ENCODE results near the gene CELSR1.

- no peak for TF ChIP-seq ZFP3 (CRISPR knock-in tag; IDR thresholded peaks at IDR 0.05)
- TF ChIP-seq, protein P1, sequence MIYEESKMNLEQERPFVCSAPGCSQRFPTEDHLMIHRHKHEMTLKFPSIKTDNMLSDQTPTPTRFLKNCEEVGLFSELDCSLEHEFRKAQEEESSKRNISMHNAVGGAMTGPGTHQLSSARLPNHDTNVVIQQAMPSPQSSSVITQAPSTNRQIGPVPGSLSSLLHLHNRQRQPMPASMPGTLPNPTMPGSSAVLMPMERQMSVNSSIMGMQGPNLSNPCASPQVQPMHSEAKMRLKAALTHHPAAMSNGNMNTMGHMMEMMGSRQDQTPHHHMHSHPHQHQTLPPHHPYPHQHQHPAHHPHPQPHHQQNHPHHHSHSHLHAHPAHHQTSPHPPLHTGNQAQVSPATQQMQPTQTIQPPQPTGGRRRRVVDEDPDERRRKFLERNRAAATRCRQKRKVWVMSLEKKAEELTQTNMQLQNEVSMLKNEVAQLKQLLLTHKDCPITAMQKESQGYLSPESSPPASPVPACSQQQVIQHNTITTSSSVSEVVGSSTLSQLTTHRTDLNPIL (CRISPR knock-in tag; IDR thresholded peaks at IDR 0.05; ENCODE audit: low read depth): no peak
- no peak for TF ChIP-seq TOX (CRISPR knock-in tag; IDR thresholded peaks at IDR 0.05; ENCODE audit: borderline replicate concordance)
- TF ChIP-seq, protein P2, sequence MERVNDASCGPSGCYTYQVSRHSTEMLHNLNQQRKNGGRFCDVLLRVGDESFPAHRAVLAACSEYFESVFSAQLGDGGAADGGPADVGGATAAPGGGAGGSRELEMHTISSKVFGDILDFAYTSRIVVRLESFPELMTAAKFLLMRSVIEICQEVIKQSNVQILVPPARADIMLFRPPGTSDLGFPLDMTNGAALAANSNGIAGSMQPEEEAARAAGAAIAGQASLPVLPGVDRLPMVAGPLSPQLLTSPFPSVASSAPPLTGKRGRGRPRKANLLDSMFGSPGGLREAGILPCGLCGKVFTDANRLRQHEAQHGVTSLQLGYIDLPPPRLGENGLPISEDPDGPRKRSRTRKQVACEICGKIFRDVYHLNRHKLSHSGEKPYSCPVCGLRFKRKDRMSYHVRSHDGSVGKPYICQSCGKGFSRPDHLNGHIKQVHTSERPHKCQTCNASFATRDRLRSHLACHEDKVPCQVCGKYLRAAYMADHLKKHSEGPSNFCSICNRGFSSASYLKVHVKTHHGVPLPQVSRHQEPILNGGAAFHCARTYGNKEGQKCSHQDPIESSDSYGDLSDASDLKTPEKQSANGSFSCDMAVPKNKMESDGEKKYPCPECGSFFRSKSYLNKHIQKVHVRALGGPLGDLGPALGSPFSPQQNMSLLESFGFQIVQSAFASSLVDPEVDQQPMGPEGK (CRISPR knock-in tag; IDR thresholded peaks at IDR 0.05; ENCODE audit: borderline replicate concordance): no peak
- no peak for TF ChIP-seq ARNTL (CRISPR knock-in tag; IDR thresholded peaks at IDR 0.05; ENCODE audit: borderline replicate concordance, low read depth)
- no peak for TF ChIP-seq RARB (CRISPR knock-in tag; IDR thresholded peaks at IDR 0.05)
- TF ChIP-seq PPARA (CRISPR knock-in tag; IDR thresholded peaks at IDR 0.05; ENCODE audit: borderline replicate concordance): no peak
- no peak for TF ChIP-seq GLIS3 (CRISPR knock-in tag; IDR thresholded peaks at IDR 0.05)
- TF ChIP-seq CSDC2 (CRISPR knock-in tag; IDR thresholded peaks at IDR 0.05): no peak
- no peak for TF ChIP-seq ZC3H10 (CRISPR knock-in tag; IDR thresholded peaks at IDR 0.05)
Measured at GRCh38 chr22:46586123-46586519, 48.7 kb upstream of the CELSR1 start.
